Activated CD8-positive, alpha-beta memory T cell treated with anti-CD3 and anti-CD28 coated beads, Interleukin-2, amount 50 U/mL, for 4 hours (primary cell): ENCODE data around the gene KRT23.

Experiments
- DNase-seq: peaks from one replicate; pipeline ENCODE4 v3.0.0-alpha.2; 2020

The KRT23 gene

GRCh38 chr17:40937384-40937819 lies at the start of gene KRT23:
KRT23 (minus strand) TSS chr17:40937646; CDS start chr17:40936603, 1,043 bp downstream.
- DNase-seq = no peak

- no peak for DNase-seq
Measured at GRCh38 chr17:40986920-40987319, 49.5 kb upstream of the KRT23 start.

GRCh38 chr17:40984226-40984625 lies 46.8 kb upstream of the KRT23 start, which contains the start of gene KRT40:
KRT40 (minus strand) TSS chr17:40984326; CDS start chr17:40984273, 53 bp downstream.
- no peak for DNase-seq

GRCh38 chr17:40981115-40981514 lies 43.7 kb upstream of the KRT23 start:
- no peak for DNase-seq

- no peak for DNase-seq
Measured at GRCh38 chr17:40980596-40980995, 43.1 kb upstream of the KRT23 start.

- DNase-seq = no peak
Measured at GRCh38 chr17:40980117-40980516, 42.7 kb upstream of the KRT23 start.

- DNase-seq = no peak
Measured at GRCh38 chr17:40978575-40979151, 41.2 kb upstream of the KRT23 start.

- DNase-seq = no peak
Measured at GRCh38 chr17:40975516-40975915, 38.1 kb upstream of the KRT23 start.

GRCh38 chr17:40974366-40974765 lies 36.9 kb upstream of the KRT23 start:
- DNase-seq = no peak

GRCh38 chr17:40967582-40967981 lies 30.1 kb upstream of the KRT23 start:
- DNase-seq = no peak

- no peak for DNase-seq
Measured at GRCh38 chr17:40966848-40967247, 29.4 kb upstream of the KRT23 start, which contains the start of gene KRT39. KRT39 (minus strand) TSS chr17:40966948; CDS start chr17:40966856, 92 bp downstream.

- DNase-seq = no peak
Measured at GRCh38 chr17:40963838-40964237, 26.4 kb upstream of the KRT23 start.

- DNase-seq = no peak
Measured at GRCh38 chr17:40962059-40962561, 24.7 kb upstream of the KRT23 start.

GRCh38 chr17:40961591-40961990 lies 24.1 kb upstream of the KRT23 start:
- DNase-seq = no peak

GRCh38 chr17:40960144-40960543 lies 22.7 kb upstream of the KRT23 start:
- no peak for DNase-seq

GRCh38 chr17:40958086-40958953 lies 20.9 kb upstream of the KRT23 start:
- DNase-seq = no peak

- no peak for DNase-seq
Measured at GRCh38 chr17:40956401-40957254, 19.2 kb upstream of the KRT23 start.

- DNase-seq = no peak
Measured at GRCh38 chr17:40953881-40954280, 16.4 kb upstream of the KRT23 start.

GRCh38 chr17:40952661-40953060 lies 15.2 kb upstream of the KRT23 start:
- DNase-seq = no peak

- no peak for DNase-seq
Measured at GRCh38 chr17:40952154-40952553, 14.7 kb upstream of the KRT23 start.

GRCh38 chr17:40951011-40951622 lies 13.7 kb upstream of the KRT23 start:
- no peak for DNase-seq

GRCh38 chr17:40950176-40950575 lies 12.7 kb upstream of the KRT23 start:
- no peak for DNase-seq

GRCh38 chr17:40949418-40949817 lies 12.0 kb upstream of the KRT23 start:
- no peak for DNase-seq
